ENCODE results near the gene EGFL7. TPM values are rescaled to one million over a fixed set of nuclear protein-coding genes. Genes with fewer than 3 reads are reported as not detected.

The EGFL7 gene
- polyA plus RNA-seq, 3 donors = 1.3 to 2.8 (median 2.2) TPM

- H3K4me2 ChIP-seq (replicated peaks; ENCODE audit: extremely low read depth, low read length, poor library complexity, severe bottlenecking) = no peak overlapping the region
- WGBS (ENCODE audit: insufficient coverage) = no CpG with 5 or more reads among the region's 10 CpGs
- peak overlapping the region; percentile 35 for H2AFZ ChIP-seq (ENCODE audit: insufficient read depth, low read depth, low read length, poor library complexity, severe bottlenecking)
- H3K4me3 ChIP-seq (replicated peaks in 1 of 3; ENCODE audit: low read depth in 2 of 3, low read length in 3 of 3) = no peak overlapping the region
- H3K79me2 ChIP-seq (ENCODE audit: insufficient read depth, low read length) = no peaks in the 10 kb centered on the region
- peaks cover 47% of the 10 kb centered on the region for H3K4me1 Mint-ChIP-seq
- no peak overlapping the region for H3K27ac Mint-ChIP-seq
- no peaks in the 10 kb centered on the region for H4K20me1 ChIP-seq (ENCODE audit: insufficient read depth, low read length)
- H3K36me3 ChIP-seq (replicated peaks in 1 of 2; ENCODE audit: control insufficient read depth in 1 of 2, insufficient read depth in 2 of 2, low read length in 2 of 2) = no peaks in the 10 kb centered on the region
- peak overlapping the region in 1 of 2 donors; percentile 60 for H3K4me3 Mint-ChIP-seq
- intact Hi-C loops (cut with micrococcal nuclease) = no loop called here
- peak overlapping the region in 1 of 2 donors; percentile 97 for H3K27ac ChIP-seq (ENCODE audit: low read depth in 1 of 2, low read length in 2 of 2)
- H3K27me3 Mint-ChIP-seq (ENCODE audit: low read depth in 3 of 3) = peaks cover 6 to 17% (median 7%) of the 10 kb centered on the region in 3 donors
- no peak for DNase-seq
- no peaks in the 10 kb centered on the region for H3K9me3 Mint-ChIP-seq
- H3K4me1 ChIP-seq (ENCODE audit: control insufficient read depth in 1 of 2, insufficient read depth in 2 of 2, low read length in 2 of 2) = peaks cover 71 to 76% of the 10 kb centered on the region in 2 donors
- H3K36me3 Mint-ChIP-seq = peaks cover 2 to 4% of the 10 kb centered on the region in 2 donors
- H3K27me3 ChIP-seq (ENCODE audit: control insufficient read depth in 2 of 2, insufficient read depth in 2 of 2, low read length in 2 of 2) = peaks cover 0 to 2% of the 10 kb centered on the region in 2 donors
- peak overlapping the region; percentile 87 for H3K9ac ChIP-seq (ENCODE audit: insufficient read depth, low read length, poor library complexity, severe bottlenecking)
- H3K9me3 ChIP-seq (replicated peaks in 1 of 2; ENCODE audit: control insufficient read depth in 1 of 2, insufficient read depth in 1 of 2, low read length in 2 of 2) = no peaks in the 10 kb centered on the region
- TF ChIP-seq, protein P1, sequence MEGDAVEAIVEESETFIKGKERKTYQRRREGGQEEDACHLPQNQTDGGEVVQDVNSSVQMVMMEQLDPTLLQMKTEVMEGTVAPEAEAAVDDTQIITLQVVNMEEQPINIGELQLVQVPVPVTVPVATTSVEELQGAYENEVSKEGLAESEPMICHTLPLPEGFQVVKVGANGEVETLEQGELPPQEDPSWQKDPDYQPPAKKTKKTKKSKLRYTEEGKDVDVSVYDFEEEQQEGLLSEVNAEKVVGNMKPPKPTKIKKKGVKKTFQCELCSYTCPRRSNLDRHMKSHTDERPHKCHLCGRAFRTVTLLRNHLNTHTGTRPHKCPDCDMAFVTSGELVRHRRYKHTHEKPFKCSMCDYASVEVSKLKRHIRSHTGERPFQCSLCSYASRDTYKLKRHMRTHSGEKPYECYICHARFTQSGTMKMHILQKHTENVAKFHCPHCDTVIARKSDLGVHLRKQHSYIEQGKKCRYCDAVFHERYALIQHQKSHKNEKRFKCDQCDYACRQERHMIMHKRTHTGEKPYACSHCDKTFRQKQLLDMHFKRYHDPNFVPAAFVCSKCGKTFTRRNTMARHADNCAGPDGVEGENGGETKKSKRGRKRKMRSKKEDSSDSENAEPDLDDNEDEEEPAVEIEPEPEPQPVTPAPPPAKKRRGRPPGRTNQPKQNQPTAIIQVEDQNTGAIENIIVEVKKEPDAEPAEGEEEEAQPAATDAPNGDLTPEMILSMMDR (IDR thresholded peaks at IDR 0.05) = no peak
These were observed 41.0 kb upstream of the EGFL7 start for GRCh38 chr9:136621734-136622093.

GRCh38 chr9:136622538-136622948 is 40.2 kb upstream of the EGFL7 start:
- DNase-seq = no peak
- peaks cover 67 to 70% of the 10 kb centered on the region in 2 donors for H3K4me1 ChIP-seq (ENCODE audit: control insufficient read depth in 1 of 2, insufficient read depth in 2 of 2, low read length in 2 of 2)
- H3K27ac Mint-ChIP-seq = no peak overlapping the region

More at GRCh38 chr9:136622538-136622948, 40.2 kb upstream of the EGFL7 start:
- Histone ChIP-seq H3K79me2 (ENCODE audit: insufficient read depth, low read length) (no peaks in the 10 kb centered on the region), H3K4me3 (replicated peaks in 1 of 3; ENCODE audit: low read depth in 2 of 3, low read length in 3 of 3) (no peak overlapping the region), H2AFZ (ENCODE audit: insufficient read depth, low read depth, low read length, poor library complexity, severe bottlenecking) (no peak overlapping the region), H3K27ac (ENCODE audit: low read depth in 1 of 2, low read length in 2 of 2) (no peak overlapping the region), H3K4me2 (replicated peaks; ENCODE audit: extremely low read depth, low read length, poor library complexity, severe bottlenecking) (no peak overlapping the region), H3K9me3 (replicated peaks in 1 of 2; ENCODE audit: control insufficient read depth in 1 of 2, insufficient read depth in 1 of 2, low read length in 2 of 2) (no peaks in the 10 kb centered on the region), H3K27me3 (ENCODE audit: control insufficient read depth in 2 of 2, insufficient read depth in 2 of 2, low read length in 2 of 2) (peaks cover 0 to 7% of the 10 kb centered on the region in 2 donors), H4K20me1 (ENCODE audit: insufficient read depth, low read length) (no peaks in the 10 kb centered on the region), H3K36me3 (replicated peaks in 1 of 2; ENCODE audit: control insufficient read depth in 1 of 2, insufficient read depth in 2 of 2, low read length in 2 of 2) (no peaks in the 10 kb centered on the region), H3K9ac (ENCODE audit: insufficient read depth, low read length, poor library complexity, severe bottlenecking) (no peak overlapping the region)
- H3K9me3 Mint-ChIP-seq = no peaks in the 10 kb centered on the region
- H3K4me3 Mint-ChIP-seq = peak overlapping the region in 1 of 2 donors; percentile 51
- intact Hi-C loops (cut with micrococcal nuclease) = no loop called here
- TF ChIP-seq, protein P1 (IDR thresholded peaks at IDR 0.05) = no peak
- peaks cover 7 to 20% (median 10%) of the 10 kb centered on the region in 3 donors for H3K27me3 Mint-ChIP-seq (ENCODE audit: low read depth in 3 of 3)
- 91% methylated on average over 16 of the region's 16 CpGs for WGBS (ENCODE audit: insufficient coverage)
- H3K4me1 Mint-ChIP-seq = peaks cover 46% of the 10 kb centered on the region
- H3K36me3 Mint-ChIP-seq = peaks cover 4% of the 10 kb centered on the region in 2 donors
